ENCODE results near the gene PHRF1. TPM values are rescaled to one million over a fixed set of nuclear protein-coding genes. Genes with fewer than 3 reads are reported as not detected.
"Not testable (repeated sequence)": the region's sequence is repeated elsewhere in the genome, so short reads cannot be mapped to it uniquely, and the experiment has no call there.

The PHRF1 gene
- total and polyA plus RNA-seq, 12 donors: 8.7 to 62.3 (median 26.1) TPM

DNA sequence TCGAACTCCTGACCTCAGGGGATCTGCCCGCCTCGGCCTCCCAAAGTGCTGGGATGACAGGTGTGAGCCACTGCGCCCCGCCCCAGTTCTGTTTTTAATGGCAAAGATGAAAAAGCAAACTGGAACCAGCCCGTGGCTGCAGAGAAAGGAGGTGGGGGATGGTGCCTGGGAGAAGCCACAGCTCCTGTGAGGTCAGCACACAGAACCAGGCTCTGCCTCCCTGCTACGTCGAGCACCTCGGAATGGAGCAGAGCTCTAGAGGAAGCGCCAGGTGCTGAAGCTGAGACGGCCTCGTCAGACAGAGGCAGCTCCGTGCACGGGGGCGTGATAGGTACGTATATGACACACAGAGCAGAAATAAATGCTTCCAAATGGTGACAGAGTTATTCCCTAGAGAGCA is 69.3 kb downstream of the PHRF1 start:
- 87 to 90% (median 88%) methylated on average over 11 to 16 of the region's 16 CpGs for WGBS, 4 donors
- no peak for TF ChIP-seq POLR2A (IDR thresholded peaks at IDR 0.05)
- TF ChIP-seq, protein P1, sequence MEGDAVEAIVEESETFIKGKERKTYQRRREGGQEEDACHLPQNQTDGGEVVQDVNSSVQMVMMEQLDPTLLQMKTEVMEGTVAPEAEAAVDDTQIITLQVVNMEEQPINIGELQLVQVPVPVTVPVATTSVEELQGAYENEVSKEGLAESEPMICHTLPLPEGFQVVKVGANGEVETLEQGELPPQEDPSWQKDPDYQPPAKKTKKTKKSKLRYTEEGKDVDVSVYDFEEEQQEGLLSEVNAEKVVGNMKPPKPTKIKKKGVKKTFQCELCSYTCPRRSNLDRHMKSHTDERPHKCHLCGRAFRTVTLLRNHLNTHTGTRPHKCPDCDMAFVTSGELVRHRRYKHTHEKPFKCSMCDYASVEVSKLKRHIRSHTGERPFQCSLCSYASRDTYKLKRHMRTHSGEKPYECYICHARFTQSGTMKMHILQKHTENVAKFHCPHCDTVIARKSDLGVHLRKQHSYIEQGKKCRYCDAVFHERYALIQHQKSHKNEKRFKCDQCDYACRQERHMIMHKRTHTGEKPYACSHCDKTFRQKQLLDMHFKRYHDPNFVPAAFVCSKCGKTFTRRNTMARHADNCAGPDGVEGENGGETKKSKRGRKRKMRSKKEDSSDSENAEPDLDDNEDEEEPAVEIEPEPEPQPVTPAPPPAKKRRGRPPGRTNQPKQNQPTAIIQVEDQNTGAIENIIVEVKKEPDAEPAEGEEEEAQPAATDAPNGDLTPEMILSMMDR (IDR thresholded peaks at IDR 0.05): no peak
- H3K4me1 ChIP-seq (replicated peaks in 1 of 2): no peaks in the 10 kb centered on the region
- no peak for DNase-seq
- no peaks in the 10 kb centered on the region for H3K27me3 ChIP-seq
- H3K36me3 ChIP-seq (replicated peaks in 1 of 2): peaks cover 0 to 6% of the 10 kb centered on the region in 2 donors
- intact Hi-C loops (cut with DNase I): no loop called here
- no peak overlapping the region for H3K4me3 ChIP-seq
- H3K9me3 ChIP-seq (replicated peaks in 1 of 3): no peaks in the 10 kb centered on the region
- no peak overlapping the region for H3K27ac ChIP-seq

DNA sequence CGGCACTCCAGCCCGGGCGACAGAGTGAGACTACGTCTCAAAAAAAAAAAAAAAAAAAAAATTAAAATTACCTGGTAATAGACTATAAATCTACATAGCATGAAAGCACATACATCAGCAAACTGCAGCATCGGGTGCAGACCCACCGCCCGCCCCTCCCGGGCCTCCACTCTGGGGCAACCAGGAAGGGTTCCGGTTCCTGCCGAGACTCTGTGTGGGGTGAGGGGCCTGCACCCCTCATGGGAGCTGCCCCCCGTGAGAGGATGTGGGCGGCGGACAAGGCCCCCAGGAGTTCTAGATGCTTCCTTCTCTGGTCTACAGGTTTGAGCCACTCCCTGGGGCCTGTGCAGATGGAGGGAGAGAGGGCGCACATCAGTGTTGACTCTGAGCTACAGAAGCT is 69.9 kb downstream of the PHRF1 start:
- Histone ChIP-seq H3K36me3 (replicated peaks in 1 of 2) (peaks cover 0 to 12% of the 10 kb centered on the region in 2 donors), H3K4me1 (replicated peaks in 1 of 2) (no peaks in the 10 kb centered on the region), H3K27ac (no peak overlapping the region), H3K9me3 (replicated peaks in 1 of 3) (no peaks in the 10 kb centered on the region), H3K27me3 (no peaks in the 10 kb centered on the region), H3K4me3 (no peak overlapping the region)
- no peak for TF ChIP-seq POLR2A (IDR thresholded peaks at IDR 0.05)
- TF ChIP-seq, protein P1 (IDR thresholded peaks at IDR 0.05): no peak
- intact Hi-C loops (cut with DNase I): no loop called here
- DNase-seq: no peak
- 85 to 93% (median 87%) methylated on average over 11 to 14 of the region's 14 CpGs for WGBS, 4 donors

DNA sequence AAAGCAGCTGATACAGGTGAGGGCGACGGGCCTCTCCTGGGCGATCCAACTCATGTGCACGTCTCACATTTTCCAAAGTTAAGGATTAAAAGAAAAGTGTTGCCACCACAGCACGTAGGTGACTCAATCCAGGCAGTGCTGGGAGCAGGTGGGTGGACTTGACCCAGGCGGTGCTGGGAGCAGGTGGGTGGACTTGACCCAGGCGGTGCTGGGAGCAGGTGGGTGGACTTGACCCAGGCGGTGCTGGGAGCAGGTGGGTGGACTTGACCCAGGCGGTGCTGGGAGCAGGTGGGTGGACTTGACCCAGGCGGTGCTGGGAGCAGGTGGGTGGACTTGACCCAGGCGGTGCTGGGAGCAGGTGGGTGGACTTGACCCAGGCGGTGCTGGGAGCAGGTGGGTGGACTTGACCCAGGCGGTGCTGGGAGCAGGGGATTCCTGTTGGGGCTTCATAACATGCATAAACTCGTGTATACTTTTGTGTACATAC is 71.4 kb downstream of the PHRF1 start:
- DNase-seq; H3K4me3 ChIP-seq; intact Hi-C loops (cut with DNase I); H3K27ac ChIP-seq; H3K27me3 ChIP-seq; H3K9me3 ChIP-seq (replicated peaks in 1 of 3); H3K4me1 ChIP-seq (replicated peaks in 1 of 2): not testable (repeated sequence)
- H3K36me3 ChIP-seq (replicated peaks in 1 of 2): peaks cover 0 to 10% of the 10 kb centered on the region in 2 donors
- 88 to 95% (median 93%) methylated on average over 8 to 10 of the region's 14 CpGs for WGBS, 4 donors

DNA sequence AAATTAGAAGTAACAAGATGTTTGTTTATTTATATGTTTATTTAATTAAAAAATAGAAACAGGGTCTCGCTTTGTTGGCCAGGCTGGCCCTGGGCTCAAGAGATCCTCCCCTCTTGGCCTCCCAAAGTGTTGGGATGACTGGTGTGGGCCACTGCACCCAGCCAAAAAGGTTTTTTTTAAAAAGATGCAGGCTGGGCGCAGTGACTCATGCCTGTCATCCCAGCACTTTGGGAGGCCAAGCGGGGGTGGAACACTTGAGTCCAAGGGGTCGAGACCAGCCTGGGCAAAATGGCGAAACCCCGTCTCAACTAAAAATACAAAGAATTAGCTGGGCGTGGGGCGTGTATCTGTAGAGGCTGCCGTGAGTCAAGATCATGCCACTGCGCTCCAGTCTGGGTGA is 74.2 kb downstream of the PHRF1 start:
- Histone ChIP-seq H3K36me3 (replicated peaks in 1 of 2) (peaks cover 0 to 13% of the 10 kb centered on the region in 2 donors), H3K4me3 (no peak overlapping the region), H3K9me3 (replicated peaks in 1 of 3) (no peaks in the 10 kb centered on the region), H3K27me3 (no peaks in the 10 kb centered on the region), H3K27ac (no peak overlapping the region), H3K4me1 (replicated peaks in 1 of 2) (no peaks in the 10 kb centered on the region)
- intact Hi-C loops (cut with DNase I): no loop called here
- no peak for TF ChIP-seq POLR2A (IDR thresholded peaks at IDR 0.05)
- TF ChIP-seq, protein P1 (IDR thresholded peaks at IDR 0.05): no peak
- 89 to 93% (median 91%) methylated on average over 9 to 10 of the region's 10 CpGs for WGBS, 4 donors
- DNase-seq: no peak

DNA sequence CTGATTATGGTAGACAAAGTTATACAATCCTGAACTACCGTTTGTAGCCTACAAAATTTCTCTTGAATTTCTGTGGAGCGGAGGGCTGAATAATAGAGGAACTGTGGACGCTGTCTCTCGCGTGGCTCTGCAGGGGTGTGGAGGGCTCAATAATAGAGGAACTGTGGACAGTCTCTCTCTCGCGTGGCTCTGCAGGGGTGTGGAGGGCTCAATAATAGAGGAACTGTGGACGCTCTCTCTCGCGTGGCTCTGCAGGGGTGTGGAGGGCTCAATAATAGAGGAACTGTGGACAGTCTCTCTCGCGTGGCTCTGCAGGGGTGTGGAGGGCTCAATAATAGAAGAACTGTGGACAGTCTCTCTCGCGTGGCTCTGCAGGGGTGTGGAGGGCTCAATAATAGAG is 76.9 kb downstream of the PHRF1 start:
- H3K36me3 ChIP-seq (replicated peaks in 1 of 2): peaks cover 0 to 13% of the 10 kb centered on the region in 2 donors
- 85 to 91% (median 87%) methylated on average over 14 of the region's 14 CpGs for WGBS, 4 donors
- H3K27me3 ChIP-seq; H3K9me3 ChIP-seq (replicated peaks in 1 of 3); H3K4me1 ChIP-seq (replicated peaks in 1 of 2); intact Hi-C loops (cut with DNase I); H3K4me3 ChIP-seq; H3K27ac ChIP-seq; DNase-seq: not testable (repeated sequence)

All from adrenal gland (tissue), 12 donors.